Measurements from ENCODE around the gene RNU1-3.
"Not testable (repeated sequence)": the region's sequence is repeated elsewhere in the genome, so short reads cannot be mapped to it uniquely, and the experiment has no call there.

The RNU1-3 gene

GRCh38 chr1:16636551-16637195, 30.1 kb downstream of the RNU1-3 start:
- DNase-seq, result not testable (repeated sequence)

GRCh38 chr1:16635959-16636358, 30.8 kb downstream of the RNU1-3 start:
- not testable (repeated sequence) for DNase-seq

DNA sequence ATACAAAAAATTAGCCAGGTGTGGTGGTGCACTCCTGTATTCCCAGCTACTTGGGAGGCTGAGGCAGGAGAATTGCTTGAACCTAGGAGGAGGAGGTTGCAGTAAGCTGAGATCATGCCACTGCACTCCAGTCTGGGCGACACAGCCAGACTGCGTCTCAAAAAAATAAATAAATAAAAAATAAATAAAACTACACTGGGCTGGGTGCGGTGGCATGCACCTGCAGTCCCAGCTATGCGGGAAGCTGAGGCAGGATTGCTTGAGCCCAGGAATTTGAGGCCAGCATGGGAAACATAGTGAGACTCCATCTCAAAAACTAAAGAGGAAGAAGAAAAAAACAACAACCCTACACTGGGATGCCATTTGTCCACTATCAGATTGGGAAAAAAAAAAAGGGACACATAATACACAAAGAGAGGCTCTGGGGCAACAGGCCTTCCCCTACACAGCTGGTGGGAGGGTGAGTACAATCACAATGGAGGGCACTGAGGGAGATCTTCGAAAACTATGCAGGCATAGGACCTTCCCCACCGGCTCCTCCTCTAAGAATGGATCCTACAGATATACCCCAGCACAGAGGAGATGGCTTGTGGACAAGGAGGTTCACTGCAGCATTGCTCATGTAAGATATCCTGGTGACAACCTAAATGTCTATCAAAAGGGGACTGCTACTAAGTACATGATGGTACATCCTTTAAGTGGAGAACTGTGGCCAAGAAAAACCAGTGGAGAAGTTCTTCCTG, 33.0 kb downstream of the RNU1-3 start:
- DNase-seq, result not testable (repeated sequence)

- DNase-seq, result not testable (repeated sequence)
These were observed 34.5 kb downstream of the RNU1-3 start for GRCh38 chr1:16632044-16632850.

GRCh38 chr1:16631248-16632043, 35.3 kb downstream of the RNU1-3 start:
- DNase-seq, result no peak

GRCh38 chr1:16630661-16631247, 36.0 kb downstream of the RNU1-3 start:
- no peak for DNase-seq

DNA sequence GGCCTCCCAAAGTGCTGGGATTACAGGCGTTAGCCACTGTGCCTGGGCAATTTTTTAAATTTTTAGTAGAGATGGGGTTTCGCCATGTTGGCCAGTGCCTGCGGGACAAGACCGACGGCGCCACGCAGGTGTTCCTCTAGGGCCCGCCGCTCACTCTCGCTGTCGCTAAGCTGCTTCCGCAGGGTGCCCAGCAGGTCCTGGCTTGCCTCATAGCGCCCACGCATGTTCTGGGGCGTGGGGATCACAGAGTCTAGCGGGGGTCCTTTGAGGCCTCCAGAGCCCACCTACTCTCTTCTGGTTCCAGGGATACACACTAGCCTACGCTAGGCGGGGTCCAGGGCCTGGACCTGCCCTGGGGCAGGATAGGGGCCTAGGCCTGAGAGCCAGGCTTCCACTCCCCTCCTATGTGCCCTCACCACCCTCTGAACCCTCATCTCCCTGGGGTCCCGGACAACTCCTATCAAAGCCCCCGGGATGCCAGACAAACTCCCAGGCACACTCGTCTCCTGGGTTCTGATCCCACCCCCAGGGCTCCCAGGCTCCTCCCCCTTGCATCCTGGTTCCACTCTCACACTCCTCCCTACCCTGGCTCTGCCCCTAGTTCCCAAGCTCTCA, 36.7 kb downstream of the RNU1-3 start:
- DNase-seq, result not testable (repeated sequence)

GRCh38 chr1:16628361-16629111, 38.2 kb downstream of the RNU1-3 start:
- DNase-seq, result no peak

GRCh38 chr1:16626409-16626983, 40.3 kb downstream of the RNU1-3 start:
- not testable (repeated sequence) for DNase-seq

GRCh38 chr1:16625497-16626408, 41.0 kb downstream of the RNU1-3 start:
- no peak for DNase-seq

- DNase-seq, result peak; percentile 100
These were observed 42.7 kb downstream of the RNU1-3 start for GRCh38 chr1:16623812-16624719.

- DNase-seq, result peak; percentile 99
These were observed 43.4 kb downstream of the RNU1-3 start for GRCh38 chr1:16623337-16623736.

DNA sequence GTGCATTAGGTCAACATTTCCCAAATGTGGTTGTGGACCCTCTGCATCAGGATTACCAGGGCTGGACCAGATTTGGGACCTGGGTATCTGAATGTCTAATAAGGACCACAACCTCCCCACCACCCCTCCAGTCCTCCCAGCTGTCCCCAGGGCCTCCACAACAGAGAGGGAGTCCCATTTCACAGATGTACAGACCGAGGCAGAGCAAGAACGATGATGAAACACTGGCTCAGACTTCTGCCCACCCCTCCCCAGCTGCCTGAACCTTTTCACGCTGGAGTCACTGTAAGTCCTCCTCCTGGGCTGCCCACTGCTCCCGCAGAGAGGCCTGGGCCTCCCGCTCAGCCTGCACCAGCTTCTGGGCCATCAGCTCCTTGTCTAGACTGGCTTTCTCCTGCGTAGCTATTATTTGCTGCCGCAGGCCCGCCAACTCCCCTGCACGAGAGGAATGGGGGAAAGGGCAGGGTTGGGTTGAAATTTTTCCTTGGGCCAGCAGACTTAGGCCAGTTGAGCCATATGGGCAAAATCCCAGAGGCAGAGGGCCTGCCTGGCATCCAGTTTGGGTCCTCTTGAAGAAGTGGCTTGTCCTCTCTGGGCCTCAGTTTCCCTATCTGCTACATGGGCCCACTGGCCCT, 45.0 kb downstream of the RNU1-3 start:
- not testable (repeated sequence) for DNase-seq

GRCh38 chr1:16621300-16621658, 45.5 kb downstream of the RNU1-3 start:
- no peak for DNase-seq

- not testable (repeated sequence) for DNase-seq
These were observed 46.8 kb downstream of the RNU1-3 start for GRCh38 chr1:16619803-16620501.

GRCh38 chr1:16618719-16619118, 48.0 kb downstream of the RNU1-3 start:
- no peak for DNase-seq
